MM.1S (cell line): ENCODE measurements around the gene SUPT3H.
"Not testable (repeated sequence)": the region's sequence is repeated elsewhere in the genome, so short reads cannot be mapped to it uniquely, and the experiment has no call there.

Experiments
- EZH2 ChIP-seq: fragments of 300-600 bp; sonication (generic); optimal IDR thresholded peaks from 2 replicates; pipeline ENCODE3; 2017; ENCODE audit warnings: low read depth, mild to moderate bottlenecking, antibody characterized with exemption, low read length, mixed read lengths
- EZH2phosphoT487 ChIP-seq: fragments of 300-600 bp; sonication (generic); IDR thresholded peaks from 2 replicates; pipeline ENCODE4 v1.6.1; 2018; ENCODE audit warnings: antibody characterized with exemption, low read length
- TF ChIP-seq, protein P1 (sequence below): fragments of 300-600 bp; sonication (generic); IDR thresholded peaks from 2 replicates; pipeline ENCODE4 v1.5.1; 2016; ENCODE audit warnings: antibody characterized with exemption, low read length, mixed read lengths

DNA sequence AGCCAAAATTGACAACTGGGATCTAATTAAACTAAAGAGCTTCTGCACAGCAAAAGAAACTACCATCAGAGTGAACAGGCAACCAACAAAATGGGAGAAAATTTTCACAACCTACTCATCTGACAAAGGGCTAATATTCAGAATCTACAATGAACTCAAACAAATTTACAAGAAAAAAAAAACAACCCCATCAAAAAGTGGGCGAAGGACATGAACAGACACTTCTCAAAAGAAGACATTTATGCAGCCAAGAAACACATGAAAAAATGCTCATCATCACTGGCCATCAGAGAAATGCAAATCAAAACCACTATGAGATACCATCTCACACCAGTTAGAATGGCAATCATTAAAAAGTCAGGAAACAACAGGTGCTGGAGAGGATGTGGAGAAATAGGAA is 310.3 kb downstream of the SUPT3H start:
- TF ChIP-seq, protein P1, sequence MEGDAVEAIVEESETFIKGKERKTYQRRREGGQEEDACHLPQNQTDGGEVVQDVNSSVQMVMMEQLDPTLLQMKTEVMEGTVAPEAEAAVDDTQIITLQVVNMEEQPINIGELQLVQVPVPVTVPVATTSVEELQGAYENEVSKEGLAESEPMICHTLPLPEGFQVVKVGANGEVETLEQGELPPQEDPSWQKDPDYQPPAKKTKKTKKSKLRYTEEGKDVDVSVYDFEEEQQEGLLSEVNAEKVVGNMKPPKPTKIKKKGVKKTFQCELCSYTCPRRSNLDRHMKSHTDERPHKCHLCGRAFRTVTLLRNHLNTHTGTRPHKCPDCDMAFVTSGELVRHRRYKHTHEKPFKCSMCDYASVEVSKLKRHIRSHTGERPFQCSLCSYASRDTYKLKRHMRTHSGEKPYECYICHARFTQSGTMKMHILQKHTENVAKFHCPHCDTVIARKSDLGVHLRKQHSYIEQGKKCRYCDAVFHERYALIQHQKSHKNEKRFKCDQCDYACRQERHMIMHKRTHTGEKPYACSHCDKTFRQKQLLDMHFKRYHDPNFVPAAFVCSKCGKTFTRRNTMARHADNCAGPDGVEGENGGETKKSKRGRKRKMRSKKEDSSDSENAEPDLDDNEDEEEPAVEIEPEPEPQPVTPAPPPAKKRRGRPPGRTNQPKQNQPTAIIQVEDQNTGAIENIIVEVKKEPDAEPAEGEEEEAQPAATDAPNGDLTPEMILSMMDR, result not testable (repeated sequence)
- TF ChIP-seq EZH2, EZH2phosphoT487: not testable (repeated sequence)
